B cell (primary cell): ENCODE data around the gene PKD2L2.

Experiments used
- CTCF ChIP-seq: fragments of 200-600 bp; IDR thresholded peaks from one replicate; pipeline ENCODE4 v1.8.0; 2022; ENCODE audit warnings: antibody characterized with exemption, mild to moderate bottlenecking
- EZH2 ChIP-seq: IDR thresholded peaks from 2 replicates; pipeline ENCODE4 v1.6.1; 2012; ENCODE audit warnings: borderline replicate concordance, low read depth, mild to moderate bottlenecking, moderate library complexity, low read length; ENCODE audit not compliant: insufficient read depth, poor library complexity, severe bottlenecking

- TF ChIP-seq CTCF, result no peak
- TF ChIP-seq EZH2, result no peak
Measured at GRCh38 chr5:137845472-137845871, 43.8 kb upstream of the PKD2L2 start.
